Ishikawa (cell line): ENCODE measurements around the gene HSPA14.
A peak's percentile ranks its signal among the peaks of the same experiment; 100 is the strongest.

ENCODE experiments used
- CEBPB ChIP-seq: IDR thresholded peaks from 2 replicates; pipeline ENCODE4 v1.6.1; 2012
- CREB1 ChIP-seq: IDR thresholded peaks from 2 replicates; pipeline ENCODE4 v1.6.1; 2012; ENCODE audit warnings: low read depth
- EGR1 ChIP-seq: IDR thresholded peaks from 2 replicates; pipeline ENCODE4 v1.6.1; 2012
- EP300 ChIP-seq: IDR thresholded peaks from 2 replicates; pipeline ENCODE4 v1.6.1; 2012; ENCODE audit warnings: borderline replicate concordance
- FOXM1 ChIP-seq: IDR thresholded peaks from 2 replicates; pipeline ENCODE4 v1.6.1; 2012; ENCODE audit warnings: low read depth, borderline replicate concordance
- NFIC ChIP-seq: IDR thresholded peaks from 2 replicates; pipeline ENCODE4 v1.6.1; 2012
- RAD21 ChIP-seq: IDR thresholded peaks from 2 replicates; pipeline ENCODE4 v1.6.1; 2012; ENCODE audit warnings: low read depth
- TAF1 ChIP-seq: IDR thresholded peaks from 2 replicates; pipeline ENCODE4 v1.6.1; 2012; ENCODE audit warnings: low read depth, mild to moderate bottlenecking
- TCF12 ChIP-seq: IDR thresholded peaks from 2 replicates; pipeline ENCODE4 v1.6.1; 2012; ENCODE audit warnings: low read depth
- TEAD4 ChIP-seq: IDR thresholded peaks from 2 replicates; pipeline ENCODE4 v1.6.1; 2012
- YY1 ChIP-seq: IDR thresholded peaks from 2 replicates; pipeline ENCODE4 v1.6.1; 2012; ENCODE audit warnings: low read depth
- ZBTB7A ChIP-seq: IDR thresholded peaks from 2 replicates; pipeline ENCODE4 v1.6.1; 2012; ENCODE audit warnings: low read depth
- TF ChIP-seq, protein P1 (sequence below): IDR thresholded peaks from 2 replicates; pipeline ENCODE4 v1.6.1; 2012
- TF ChIP-seq, protein P2 (sequence below): IDR thresholded peaks from 2 replicates; pipeline ENCODE4 v1.6.1; 2012
- TF ChIP-seq, protein P3 (sequence below): IDR thresholded peaks from 2 replicates; pipeline ENCODE4 v1.6.1; 2012; ENCODE audit warnings: low read depth, mild to moderate bottlenecking

The HSPA14 gene

DNA sequence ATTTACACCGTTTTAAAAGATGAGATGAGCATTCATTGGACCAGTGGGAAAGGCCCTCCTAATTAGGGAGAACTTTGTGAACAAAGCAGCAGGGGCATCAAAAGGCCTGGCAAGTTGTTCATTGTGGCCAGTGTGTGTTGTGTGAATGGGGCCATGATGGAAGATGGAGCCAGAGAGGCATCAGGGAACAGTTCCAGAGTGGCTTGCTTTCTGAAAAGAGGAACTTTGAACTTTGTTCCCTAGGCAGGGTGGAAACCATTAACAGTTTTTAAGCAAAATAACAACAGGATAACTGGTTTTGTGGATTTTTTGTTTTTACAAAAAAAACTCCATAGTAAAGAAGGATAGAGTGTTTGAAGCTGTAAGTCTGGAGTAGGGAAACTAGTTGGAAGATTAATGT lies 53.0 kb downstream of the HSPA14 start:
- TF ChIP-seq CREB1, result no peak
- no peak for TF ChIP-seq FOXM1
- TF ChIP-seq, protein P1, sequence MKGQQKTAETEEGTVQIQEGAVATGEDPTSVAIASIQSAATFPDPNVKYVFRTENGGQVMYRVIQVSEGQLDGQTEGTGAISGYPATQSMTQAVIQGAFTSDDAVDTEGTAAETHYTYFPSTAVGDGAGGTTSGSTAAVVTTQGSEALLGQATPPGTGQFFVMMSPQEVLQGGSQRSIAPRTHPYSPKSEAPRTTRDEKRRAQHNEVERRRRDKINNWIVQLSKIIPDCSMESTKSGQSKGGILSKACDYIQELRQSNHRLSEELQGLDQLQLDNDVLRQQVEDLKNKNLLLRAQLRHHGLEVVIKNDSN, result no peak
- TF ChIP-seq EP300, result no peak
- TF ChIP-seq TEAD4, result no peak
- no peak for TF ChIP-seq EGR1
- no peak for TF ChIP-seq NFIC

DNA sequence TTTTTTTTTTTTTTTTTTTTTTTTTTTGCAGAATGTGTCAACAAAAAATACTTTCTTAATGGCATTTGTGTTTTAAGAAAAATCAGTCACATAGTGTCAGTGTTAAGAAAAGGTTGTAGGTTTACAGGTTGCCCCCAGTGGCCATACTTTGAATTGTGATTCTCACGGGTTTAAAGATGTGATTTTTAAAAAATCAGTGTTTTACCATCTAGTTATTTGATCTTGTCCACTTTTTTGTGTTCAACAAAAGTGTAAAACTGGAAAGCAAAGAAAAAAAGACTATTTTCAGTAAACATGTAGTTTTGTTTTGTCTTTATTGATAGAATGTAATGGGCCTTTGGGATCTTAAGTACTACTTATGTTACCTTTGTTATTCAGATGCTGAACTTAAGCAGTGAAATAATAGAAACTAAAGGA lies 66.2 kb downstream of the HSPA14 start:
- TF ChIP-seq RAD21 (peak; percentile 8; the same call in 1 of the 2 replicates), CREB1 (no peak)

DNA sequence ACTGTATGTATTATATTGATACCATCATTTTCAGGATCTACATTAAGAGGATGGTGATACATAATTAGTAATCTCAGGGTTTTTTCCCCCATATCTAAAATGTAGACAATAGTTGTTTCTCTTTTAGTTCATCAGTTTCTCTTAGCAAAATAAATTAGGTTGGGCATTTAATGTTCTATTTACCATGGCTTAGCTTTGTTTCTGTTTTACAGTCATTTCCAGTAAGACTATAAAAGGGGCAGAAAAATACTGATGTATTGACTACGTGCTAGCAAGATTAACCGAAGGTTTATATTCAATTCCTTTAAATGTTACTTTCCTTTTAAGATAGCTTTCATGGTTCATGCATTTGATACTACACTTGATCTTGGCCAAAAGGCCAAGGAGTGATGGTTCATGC lies 66.8 kb downstream of the HSPA14 start:
- no peak for TF ChIP-seq NFIC

DNA sequence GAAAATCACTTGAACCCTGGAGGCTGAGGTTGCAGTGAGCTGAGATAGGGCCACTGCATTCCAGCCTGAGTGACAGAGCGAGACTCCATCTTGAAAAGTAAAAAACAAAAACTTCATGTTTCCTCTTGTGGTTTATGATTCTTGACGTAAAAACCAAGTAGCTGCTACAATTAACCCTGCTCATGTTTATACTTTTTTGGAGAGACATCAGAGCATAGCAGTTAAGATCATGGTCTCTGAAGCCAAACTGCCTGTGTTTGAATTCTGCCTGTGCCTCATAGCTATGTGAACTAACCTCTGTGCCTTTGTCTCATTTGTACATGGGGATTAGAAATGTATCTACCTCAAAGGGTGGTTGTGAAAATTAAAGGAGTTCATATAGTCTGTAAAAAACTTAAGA lies 67.8 kb downstream of the HSPA14 start:
- TF ChIP-seq, protein P1, result no peak
- TF ChIP-seq, protein P2, sequence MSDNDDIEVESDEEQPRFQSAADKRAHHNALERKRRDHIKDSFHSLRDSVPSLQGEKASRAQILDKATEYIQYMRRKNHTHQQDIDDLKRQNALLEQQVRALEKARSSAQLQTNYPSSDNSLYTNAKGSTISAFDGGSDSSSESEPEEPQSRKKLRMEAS, result no peak
- TF ChIP-seq RAD21 (no peak), CREB1 (no peak)

DNA sequence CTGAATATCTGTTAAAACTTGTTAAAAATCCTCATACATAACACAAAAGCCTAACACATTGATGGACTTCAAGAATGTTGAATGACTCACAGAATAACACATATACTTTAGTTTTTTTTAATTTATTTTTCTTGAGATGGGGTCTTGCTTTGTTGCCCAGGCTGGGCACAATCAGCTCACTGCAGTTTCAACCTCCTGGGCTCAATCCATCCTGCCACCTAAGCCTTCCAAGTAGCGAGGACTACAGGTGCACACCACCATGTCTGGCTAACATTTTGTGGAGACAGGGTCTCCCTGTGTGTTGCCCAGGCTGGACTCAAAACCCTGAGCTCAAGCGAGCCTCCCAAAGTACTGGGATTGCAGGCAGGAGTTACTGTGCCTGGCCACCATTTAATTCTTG lies 68.7 kb downstream of the HSPA14 start:
- TF ChIP-seq YY1, result no peak
- no peak for TF ChIP-seq RAD21
- TF ChIP-seq TCF12, result no peak
- no peak for TF ChIP-seq ZBTB7A
- TF ChIP-seq TAF1, result no peak
- no peak for TF ChIP-seq NFIC
- no peak for TF ChIP-seq EP300
- TF ChIP-seq, protein P3, sequence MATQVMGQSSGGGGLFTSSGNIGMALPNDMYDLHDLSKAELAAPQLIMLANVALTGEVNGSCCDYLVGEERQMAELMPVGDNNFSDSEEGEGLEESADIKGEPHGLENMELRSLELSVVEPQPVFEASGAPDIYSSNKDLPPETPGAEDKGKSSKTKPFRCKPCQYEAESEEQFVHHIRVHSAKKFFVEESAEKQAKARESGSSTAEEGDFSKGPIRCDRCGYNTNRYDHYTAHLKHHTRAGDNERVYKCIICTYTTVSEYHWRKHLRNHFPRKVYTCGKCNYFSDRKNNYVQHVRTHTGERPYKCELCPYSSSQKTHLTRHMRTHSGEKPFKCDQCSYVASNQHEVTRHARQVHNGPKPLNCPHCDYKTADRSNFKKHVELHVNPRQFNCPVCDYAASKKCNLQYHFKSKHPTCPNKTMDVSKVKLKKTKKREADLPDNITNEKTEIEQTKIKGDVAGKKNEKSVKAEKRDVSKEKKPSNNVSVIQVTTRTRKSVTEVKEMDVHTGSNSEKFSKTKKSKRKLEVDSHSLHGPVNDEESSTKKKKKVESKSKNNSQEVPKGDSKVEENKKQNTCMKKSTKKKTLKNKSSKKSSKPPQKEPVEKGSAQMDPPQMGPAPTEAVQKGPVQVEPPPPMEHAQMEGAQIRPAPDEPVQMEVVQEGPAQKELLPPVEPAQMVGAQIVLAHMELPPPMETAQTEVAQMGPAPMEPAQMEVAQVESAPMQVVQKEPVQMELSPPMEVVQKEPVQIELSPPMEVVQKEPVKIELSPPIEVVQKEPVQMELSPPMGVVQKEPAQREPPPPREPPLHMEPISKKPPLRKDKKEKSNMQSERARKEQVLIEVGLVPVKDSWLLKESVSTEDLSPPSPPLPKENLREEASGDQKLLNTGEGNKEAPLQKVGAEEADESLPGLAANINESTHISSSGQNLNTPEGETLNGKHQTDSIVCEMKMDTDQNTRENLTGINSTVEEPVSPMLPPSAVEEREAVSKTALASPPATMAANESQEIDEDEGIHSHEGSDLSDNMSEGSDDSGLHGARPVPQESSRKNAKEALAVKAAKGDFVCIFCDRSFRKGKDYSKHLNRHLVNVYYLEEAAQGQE, result no peak

DNA sequence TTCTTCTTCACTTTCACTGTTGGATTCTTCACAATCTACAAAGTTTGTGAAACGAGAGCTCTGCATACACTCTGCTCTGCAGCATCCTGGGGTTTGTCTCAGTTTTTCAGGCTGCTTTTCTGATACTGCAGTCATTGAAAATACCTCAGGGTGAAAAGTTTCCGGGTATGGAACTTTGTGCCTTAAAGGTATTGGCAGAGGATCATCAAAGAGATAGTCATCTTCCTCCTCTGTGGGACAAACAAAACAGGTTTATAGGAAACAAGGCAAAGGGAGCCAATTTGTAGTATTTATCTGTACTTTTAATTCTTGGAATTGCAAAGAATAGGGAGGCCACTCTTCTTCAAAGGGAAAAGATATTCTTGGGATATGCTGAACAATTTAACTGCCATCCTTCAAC lies 71.0 kb downstream of the HSPA14 start:
- no peak for TF ChIP-seq EP300
- no peak for TF ChIP-seq TCF12
- TF ChIP-seq NFIC, result no peak
- no peak for TF ChIP-seq ZBTB7A
- no peak for TF ChIP-seq CREB1
- no peak for TF ChIP-seq YY1
- TF ChIP-seq, protein P1, result no peak
- TF ChIP-seq CEBPB, result no peak
- TF ChIP-seq, protein P2, result no peak
- no peak for TF ChIP-seq FOXM1

DNA sequence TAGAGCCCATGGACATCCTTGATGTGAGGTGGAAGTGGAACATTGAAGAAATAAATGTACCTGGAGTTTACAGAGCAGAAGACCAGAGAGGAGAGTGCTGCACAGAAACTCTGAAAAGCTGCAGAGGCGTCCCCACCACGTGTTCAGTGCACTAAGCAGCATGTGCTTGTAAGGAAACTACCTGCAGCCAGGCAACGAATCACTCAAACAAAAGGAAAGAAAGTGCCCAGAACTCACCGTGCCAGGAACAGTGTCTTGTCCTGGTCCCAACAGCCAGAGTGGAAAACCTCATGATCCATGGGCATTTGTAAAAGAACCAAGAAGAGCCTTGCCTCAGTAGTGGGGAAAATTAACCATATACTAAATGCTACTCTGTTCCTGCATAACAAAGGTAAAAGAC lies 72.8 kb downstream of the HSPA14 start:
- TF ChIP-seq TAF1 (no peak), CEBPB (no peak), TCF12 (no peak), TEAD4 (no peak), FOXM1 (no peak), YY1 (no peak), EGR1 (no peak), NFIC (no peak), ZBTB7A (no peak), EP300 (no peak)
- TF ChIP-seq, protein P1, result no peak
- TF ChIP-seq, protein P2, result no peak

DNA sequence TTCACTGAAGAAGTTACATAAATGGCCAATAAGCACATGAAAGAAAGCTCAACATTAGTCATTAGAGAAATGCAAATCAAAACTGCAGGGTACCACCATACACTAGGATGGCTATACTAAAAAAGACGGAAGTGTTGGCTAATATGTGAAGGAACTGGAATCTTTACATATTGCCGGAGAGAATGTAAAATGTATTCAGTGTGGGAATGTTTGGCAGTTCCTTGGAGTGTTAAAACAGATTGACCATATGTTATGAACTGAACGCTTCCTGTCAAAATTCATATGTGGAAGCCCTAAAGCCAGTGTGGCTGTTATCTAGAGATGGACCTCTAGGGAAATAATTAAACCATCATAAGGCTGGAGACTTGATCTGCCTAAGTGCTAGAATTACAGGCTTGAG lies 73.7 kb downstream of the HSPA14 start:
- TF ChIP-seq, protein P1, result no peak
- TF ChIP-seq ZBTB7A (no peak), TEAD4 (no peak)
